Measurements from ENCODE around the gene MYO19.
"Not testable (repeated sequence)": the region's sequence is repeated elsewhere in the genome, so short reads cannot be mapped to it uniquely, and the experiment has no call there.

Gene MYO19

GRCh38 chr17:36496018-36496789 is 38.5 kb downstream of the MYO19 start:
- DNase-seq, result no peak

DNA sequence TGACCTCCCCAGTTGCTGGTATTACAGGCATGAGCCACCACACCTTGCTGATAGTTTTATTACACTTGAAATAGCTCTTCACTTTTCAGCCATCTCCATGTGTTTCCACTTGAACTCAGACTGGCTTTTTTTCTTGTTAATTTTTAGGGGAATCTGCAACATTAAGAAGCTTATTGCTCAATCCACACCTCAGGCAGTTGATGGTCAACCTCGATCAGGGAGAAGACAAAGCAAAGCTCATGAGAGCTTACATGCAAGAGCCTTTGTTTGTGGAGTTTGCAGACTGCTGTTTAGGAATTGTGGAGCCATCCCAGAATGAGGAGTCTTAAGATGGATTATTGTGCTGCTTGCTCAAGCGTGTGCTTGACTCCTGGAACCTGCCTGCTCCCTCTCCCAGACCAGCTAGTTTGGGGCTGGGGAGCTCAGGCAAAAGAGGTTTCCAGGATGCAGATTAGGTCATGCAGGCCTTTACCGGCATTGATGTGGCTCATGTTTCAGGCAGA is 39.5 kb downstream of the MYO19 start:
- no peak for DNase-seq

GRCh38 chr17:36494674-36495073 is 40.0 kb downstream of the MYO19 start:
- DNase-seq, result no peak

- DNase-seq, result no peak
These were observed 40.7 kb downstream of the MYO19 start for GRCh38 chr17:36493956-36494355.

GRCh38 chr17:36486204-36487194 is 48.2 kb downstream of the MYO19 start, which contains the start of gene ZNHIT3:
Gene ZNHIT3 (plus strand): TSS chr17:36486681. CDS start chr17:36486700, 19 bp downstream.
- peak; percentile 82 for DNase-seq

DNA sequence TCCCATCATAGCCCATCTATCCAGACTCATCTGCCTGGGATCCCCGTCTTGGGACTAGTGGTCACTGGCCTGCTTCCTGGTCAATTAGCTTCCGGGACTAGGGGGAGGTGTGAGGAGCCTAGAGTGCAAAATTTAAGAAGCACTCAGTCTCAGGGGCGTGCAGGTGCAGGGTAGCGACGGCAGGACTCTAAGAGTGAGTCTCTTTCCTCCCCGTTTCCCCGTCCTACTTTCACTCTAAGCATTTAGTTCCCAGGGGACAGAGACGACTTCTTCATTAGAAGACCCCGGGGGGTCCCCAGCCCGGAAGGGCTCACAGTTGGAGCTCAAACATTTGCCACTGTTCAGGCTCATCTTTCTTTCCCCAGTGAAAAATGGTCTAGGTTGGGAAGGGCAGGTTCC is 48.9 kb downstream of the MYO19 start:
- DNase-seq, result no peak

- no peak for DNase-seq
These were observed 49.6 kb downstream of the MYO19 start for GRCh38 chr17:36485027-36485426.

DNA sequence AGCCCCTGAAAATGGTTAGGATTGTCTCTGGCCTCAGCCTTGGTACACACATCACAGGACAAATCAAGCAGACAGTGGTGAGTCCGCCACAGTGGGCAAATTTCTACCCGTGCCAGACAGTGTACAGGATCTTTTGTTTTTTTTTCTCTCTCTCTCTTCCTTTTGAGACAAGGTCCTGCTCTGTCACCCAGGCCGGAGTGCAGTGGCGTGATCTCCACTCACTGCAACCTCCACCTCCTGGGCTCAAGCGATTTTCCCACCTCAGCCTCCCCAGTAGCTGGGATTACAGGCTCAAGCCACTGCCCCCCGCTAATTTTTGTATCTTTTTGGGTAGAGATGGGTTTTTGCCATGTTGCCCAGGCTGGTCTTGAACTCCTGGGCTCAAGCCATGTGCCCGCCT is 50.6 kb downstream of the MYO19 start:
- not testable (repeated sequence) for DNase-seq

GRCh38 chr17:36482611-36483504 is 51.8 kb downstream of the MYO19 start:
- peak; percentile 74 for DNase-seq

GRCh38 chr17:36481829-36482228 is 52.8 kb downstream of the MYO19 start:
- no peak for DNase-seq

GRCh38 chr17:36475346-36475970 is 59.2 kb downstream of the MYO19 start:
- no peak for DNase-seq

GRCh38 chr17:36474571-36474970 is 60.1 kb downstream of the MYO19 start:
- no peak for DNase-seq

GRCh38 chr17:36470499-36470898 is 64.2 kb downstream of the MYO19 start:
- DNase-seq, result no peak

DNA sequence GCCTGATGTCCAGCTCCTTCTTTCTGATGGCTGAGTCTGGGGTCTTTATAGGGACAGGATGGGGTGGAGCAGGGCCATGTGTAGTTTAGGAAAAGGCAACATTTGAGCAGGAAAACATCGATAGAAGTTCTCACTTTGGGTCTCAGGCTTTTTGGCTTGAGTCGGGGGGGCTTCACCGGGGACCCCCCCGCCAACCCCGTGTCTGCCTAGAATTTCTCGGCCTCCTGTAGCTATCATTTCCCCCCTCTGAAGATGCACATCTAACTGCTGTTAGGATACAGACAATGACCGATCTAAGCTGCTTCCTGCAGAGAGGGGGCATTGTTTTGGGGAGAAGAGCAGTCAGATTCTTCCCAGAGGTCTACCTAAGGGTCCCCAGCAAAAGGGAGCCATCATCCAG is 64.9 kb downstream of the MYO19 start:
- DNase-seq, result no peak

DNA sequence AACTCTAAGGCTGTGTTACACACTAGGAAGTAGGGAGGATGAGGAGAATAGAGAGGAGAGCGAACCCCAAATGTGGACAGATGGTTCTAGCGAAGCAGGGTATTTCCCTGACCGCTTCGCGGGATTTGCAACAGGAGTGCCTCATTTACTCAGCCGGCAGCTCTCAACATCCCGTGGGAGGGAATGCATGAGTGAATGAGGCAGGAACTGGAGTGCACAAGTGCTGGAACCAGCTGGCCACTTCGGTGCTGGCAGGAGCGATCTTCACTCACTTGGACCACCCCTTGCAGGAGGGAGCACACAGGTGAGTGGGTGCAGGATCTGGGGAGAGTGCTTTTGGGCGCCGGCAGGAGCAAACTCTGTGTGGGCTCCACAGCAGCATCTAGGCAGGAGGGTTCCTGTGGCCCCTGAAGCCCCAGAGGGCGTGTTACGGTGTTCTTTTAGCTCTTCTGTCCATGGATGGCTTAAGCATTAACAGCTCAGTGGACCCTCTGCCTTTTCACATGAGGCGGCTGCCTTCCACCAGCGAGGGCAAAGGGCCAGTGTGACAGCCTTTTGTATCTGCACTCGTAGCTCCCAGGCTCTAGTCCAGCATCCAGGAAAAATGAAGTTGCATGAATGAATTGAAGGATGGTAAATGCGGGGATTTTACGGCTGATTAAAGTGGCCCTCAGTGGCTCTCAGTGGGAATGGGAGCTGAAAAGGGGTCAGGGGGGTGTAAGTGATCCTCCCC is 65.6 kb downstream of the MYO19 start:
- DNase-seq, result no peak

- DNase-seq, result no peak
These were observed 69.9 kb downstream of the MYO19 start for GRCh38 chr17:36464765-36465088.

GRCh38 chr17:36463916-36464764 is 70.5 kb downstream of the MYO19 start:
- peak; percentile 11 for DNase-seq

GRCh38 chr17:36461330-36462110 is 73.1 kb downstream of the MYO19 start:
- DNase-seq, result no peak

- no peak for DNase-seq
These were observed 74.3 kb downstream of the MYO19 start for GRCh38 chr17:36460265-36460937.

All from T-helper 9 cell (primary cell).